ENCODE data around the gene KIF6.

GRCh38 chr6:39746795-39747194, 21.6 kb upstream of the KIF6 start:
- TF ChIP-seq GLI4 (tag by site-specific recombination; IDR thresholded peaks at IDR 0.05) (no peak), ZNF155 (tag by site-specific recombination; IDR thresholded peaks at IDR 0.05) (no peak), KLF8 (tag by site-specific recombination; IDR thresholded peaks at IDR 0.05) (no peak), ZSCAN30 (tag by site-specific recombination; IDR thresholded peaks at IDR 0.05) (no peak), CTCF (tag by site-specific recombination; IDR thresholded peaks at IDR 0.05) (no peak), ZNF624 (tag by site-specific recombination; IDR thresholded peaks at IDR 0.05) (no peak), ZNF670 (tag by site-specific recombination; IDR thresholded peaks at IDR 0.05; ENCODE audit: low read depth) (no peak), ZNF133 (tag by site-specific recombination; IDR thresholded peaks at IDR 0.05) (no peak), ZNF843 (tag by site-specific recombination; IDR thresholded peaks at IDR 0.05) (no peak), ZNF121 (tag by site-specific recombination; IDR thresholded peaks at IDR 0.05) (no peak), ZBTB48 (tag by site-specific recombination; IDR thresholded peaks at IDR 0.05) (no peak)
